ENCODE data around the gene CERCAM. TPM values are rescaled to one million over a fixed set of nuclear protein-coding genes. Genes with fewer than 3 reads are reported as not detected.

The CERCAM gene
- total and polyA plus RNA-seq, 2 of the 13 experiments (the other 11 are each of a cell fraction or from before 2014, with no cell fraction given), result 9.0 to 17.1 TPM

DNA sequence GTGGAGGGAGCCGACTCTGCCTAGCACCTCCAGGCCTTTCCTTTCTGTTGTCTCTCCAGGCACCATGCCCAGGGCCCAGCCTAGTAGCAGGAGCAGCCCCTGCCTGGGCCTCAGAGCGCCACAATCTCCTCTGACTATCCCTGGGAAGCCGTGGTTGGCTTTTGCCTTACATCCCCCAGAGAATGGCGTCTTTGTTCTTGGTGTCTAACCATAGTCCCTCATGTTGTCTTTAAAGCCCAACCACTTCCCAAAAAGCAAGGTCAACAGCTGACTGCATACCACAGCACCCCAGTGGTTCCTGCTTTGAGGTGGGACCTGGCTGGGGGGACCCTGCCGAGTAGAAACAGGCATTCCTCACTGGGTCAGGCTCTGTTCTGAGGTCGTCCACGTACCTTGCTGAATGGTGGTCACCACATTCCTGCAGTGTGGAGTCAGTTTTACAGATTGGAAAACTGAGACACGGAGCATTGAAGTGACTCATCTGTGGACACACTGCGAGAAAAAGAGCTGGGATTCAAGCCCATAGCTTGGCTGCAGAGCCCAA, 13.7 kb upstream of the CERCAM start (continued):
- TF ChIP-seq ADNP (CRISPR knock-in tag; IDR thresholded peaks at IDR 0.05) (peak; percentile 28; the same call in 1 of the 2 replicates), ZNF615 (CRISPR knock-in tag; IDR thresholded peaks at IDR 0.05; ENCODE audit: borderline replicate concordance) (no peak)

GRCh38 chr9:128408963-128409431, 11.7 kb upstream of the CERCAM start:
- in situ Hi-C loops (cut with HindIII; ENCODE audit: extremely low pct_ligation_motif_present, low pct_unique_long_range_greater_than_20kb) (no loop called here), intact Hi-C loops (cut with micrococcal nuclease; ENCODE audit: unreplicated experiment) (no loop called here)
- TF ChIP-seq HNF4G (IDR thresholded peaks at IDR 0.05; ENCODE audit: borderline replicate concordance, low read depth, low read length), result no peak
- TF ChIP-seq HNF4G (CRISPR knock-in tag; IDR thresholded peaks at IDR 0.05; ENCODE audit: borderline replicate concordance, low read depth), result no peak
- TF ChIP-seq ZNF841 (CRISPR knock-in tag; IDR thresholded peaks at IDR 0.05; ENCODE audit: borderline replicate concordance), result no peak
- no peak for TF ChIP-seq KDM3A (CRISPR knock-in tag; IDR thresholded peaks at IDR 0.05; ENCODE audit: low read depth)
- no peak for TF ChIP-seq FOXP4 (CRISPR knock-in tag; IDR thresholded peaks at IDR 0.05)
- TF ChIP-seq, protein P1, sequence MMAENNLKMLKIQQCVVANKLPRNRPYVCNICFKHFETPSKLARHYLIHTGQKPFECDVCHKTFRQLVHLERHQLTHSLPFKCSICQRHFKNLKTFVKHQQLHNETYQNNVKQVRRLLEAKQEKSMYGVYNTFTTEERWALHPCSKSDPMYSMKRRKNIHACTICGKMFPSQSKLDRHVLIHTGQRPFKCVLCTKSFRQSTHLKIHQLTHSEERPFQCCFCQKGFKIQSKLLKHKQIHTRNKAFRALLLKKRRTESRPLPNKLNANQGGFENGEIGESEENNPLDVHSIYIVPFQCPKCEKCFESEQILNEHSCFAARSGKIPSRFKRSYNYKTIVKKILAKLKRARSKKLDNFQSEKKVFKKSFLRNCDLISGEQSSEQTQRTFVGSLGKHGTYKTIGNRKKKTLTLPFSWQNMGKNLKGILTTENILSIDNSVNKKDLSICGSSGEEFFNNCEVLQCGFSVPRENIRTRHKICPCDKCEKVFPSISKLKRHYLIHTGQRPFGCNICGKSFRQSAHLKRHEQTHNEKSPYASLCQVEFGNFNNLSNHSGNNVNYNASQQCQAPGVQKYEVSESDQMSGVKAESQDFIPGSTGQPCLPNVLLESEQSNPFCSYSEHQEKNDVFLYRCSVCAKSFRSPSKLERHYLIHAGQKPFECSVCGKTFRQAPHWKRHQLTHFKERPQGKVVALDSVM (CRISPR knock-in tag; IDR thresholded peaks at IDR 0.05), result no peak
- TF ChIP-seq ZMYM2 (CRISPR knock-in tag; IDR thresholded peaks at IDR 0.05), result no peak
- TF ChIP-seq ZNF709 (CRISPR knock-in tag; IDR thresholded peaks at IDR 0.05), result no peak
- no peaks in the 10 kb centered on the region for H3K79me2 ChIP-seq (ENCODE audit: insufficient read depth, low read length)
- H3K9ac ChIP-seq (ENCODE audit: insufficient read depth, low read depth, low read length), result no peak overlapping the region
- DNase-seq (ENCODE audit: low spot score) (no peak), FAIRE-seq (no peak), ATAC-seq (no peak)
- H3K4me1 ChIP-seq (ENCODE audit: insufficient read depth, low read length), result peaks cover 56% of the 10 kb centered on the region
- H2AFZ ChIP-seq (ENCODE audit: low read length), result no peak overlapping the region
- ChIA-PET CTCF (ENCODE audit: low intra/inter-chr PET ratio, low total read pairs) (no interaction called here), POLR2A (no interaction called here)
- no peak overlapping the region for H3K27ac ChIP-seq (ENCODE audit: extremely low read length, insufficient read depth, low read length)
- peak overlapping the region; percentile 6; the same call in 1 of the 2 replicates for H3K4me2 ChIP-seq (ENCODE audit: low read depth, low read length)
- H3K27me3 ChIP-seq (ENCODE audit: control insufficient read depth in 1 of 2, insufficient read depth in 2 of 2, low read length in 2 of 2), result peaks cover 0 to 13% of the 10 kb centered on the region in 2 experiments; a peak in 1 of 5 replicates
- H4K20me1 ChIP-seq (ENCODE audit: insufficient read depth, low read length), result no peaks in the 10 kb centered on the region
- 36% methylated on average over 22 of the region's 26 CpGs for WGBS (ENCODE audit: low lambda C conversion rate)
- no peaks in the 10 kb centered on the region for H3K36me3 ChIP-seq (replicated peaks in 1 of 2; ENCODE audit: control insufficient read depth in 1 of 2, insufficient read depth in 2 of 2, low read length in 2 of 2)
- H3K9me3 ChIP-seq (ENCODE audit: low read length), result no peaks in the 10 kb centered on the region
- no TSS peak for BruUV-seq (replicated peaks)
- no peak overlapping the region; a peak in 1 of 6 replicates for H3K4me3 ChIP-seq (replicated peaks in 1 of 3; ENCODE audit: insufficient read depth in 1 of 3, low read depth in 2 of 3, low read length in 3 of 3)

Measured in HepG2 (cell line).